Keratinocyte (primary cell): ENCODE results near the gene USP14. TPM values are rescaled to one million over a fixed set of nuclear protein-coding genes. Genes with fewer than 3 reads are reported as not detected.
"Not testable (repeated sequence)": the region's sequence is repeated elsewhere in the genome, so short reads cannot be mapped to it uniquely, and the experiment has no call there.

Experiments
- DNase-seq: peaks from one replicate; pipeline ENCODE4 v3.0.0-alpha.2; 2011; ENCODE audit warnings: low read depth, missing footprints, low spot score
- FAIRE-seq: peaks from 2 replicates; lab custom pipeline; 2011; peaks lifted over from hg19 to GRCh38; lab: Jason Lieb, UNC
- H2AFZ ChIP-seq: 2 replicates; pipeline ENCODE4 v1.6.0; 2012; ENCODE audit warnings: low read length, control low read depth, inconsistent platforms; ENCODE audit not compliant: control insufficient read depth
- H3K27ac ChIP-seq: 2 replicates; pipeline ENCODE4 v1.5.1; 2011; ENCODE audit warnings: low read length; ENCODE audit not compliant: control insufficient read depth, insufficient read depth
- H3K27me3 ChIP-seq: 3 replicates; pipeline ENCODE4 v1.6.0; 2011; ENCODE audit warnings: low read length; ENCODE audit not compliant: control insufficient read depth, insufficient read depth; ENCODE audit errors: extremely low read depth
- H3K36me3 ChIP-seq, 2 experiments: 2 replicates in 1 of 2; 3 replicates in 1 of 2; pipeline ENCODE4 v1.5.1; 2011; ENCODE audit warnings: low read length in 2 of 2, mild to moderate bottlenecking in 1 of 2; ENCODE audit not compliant: control insufficient read depth in 2 of 2, insufficient read depth in 2 of 2; ENCODE audit errors: extremely low read depth in 1 of 2
- H3K4me1 ChIP-seq: 3 replicates; pipeline ENCODE4 v1.5.1; 2011; ENCODE audit warnings: low read length; ENCODE audit not compliant: control insufficient read depth, insufficient read depth; ENCODE audit errors: extremely low read depth
- H3K4me2 ChIP-seq: 3 replicates; pipeline ENCODE4 v1.6.0; 2011; ENCODE audit warnings: low read depth, low read length; ENCODE audit not compliant: control insufficient read depth, insufficient read depth; ENCODE audit errors: extremely low read depth
- H3K4me3 ChIP-seq, 3 experiments: fragments of 200-600 bp in 1 of 3; sonication (generic) in 1 of 3; 2 replicates in 2 of 3; 3 replicates in 1 of 3; pipeline ENCODE4 v1.5.1; 2011 to 2016; ENCODE audit warnings: low read length in 3 of 3, mild to moderate bottlenecking in 3 of 3, control low read depth in 2 of 3, inconsistent platforms in 1 of 3, low read depth in 1 of 3, mixed read lengths in 1 of 3, mixed run types in 1 of 3, moderate library complexity in 1 of 3; ENCODE audit not compliant: control insufficient read depth in 2 of 3, insufficient read depth in 2 of 3; ENCODE audit errors: extremely low read depth in 1 of 3
- H3K79me2 ChIP-seq: 2 replicates; pipeline ENCODE4 v1.6.0; 2012; ENCODE audit warnings: low read length; ENCODE audit not compliant: control insufficient read depth, insufficient read depth
- H3K9ac ChIP-seq: 3 replicates; pipeline ENCODE4 v1.6.0; 2011; ENCODE audit warnings: low read length; ENCODE audit not compliant: control insufficient read depth, insufficient read depth; ENCODE audit errors: extremely low read depth
- H3K9me1 ChIP-seq: 3 replicates; pipeline ENCODE4 v1.6.0; 2011; ENCODE audit warnings: low read length; ENCODE audit not compliant: control insufficient read depth, insufficient read depth; ENCODE audit errors: extremely low read depth
- H3K9me3 ChIP-seq: 2 replicates; pipeline ENCODE4 v1.5.1; 2012; ENCODE audit warnings: low read depth, low read length; ENCODE audit not compliant: control insufficient read depth
- H4K20me1 ChIP-seq: 3 replicates; pipeline ENCODE4 v1.6.0; 2011; ENCODE audit warnings: low read length; ENCODE audit not compliant: control insufficient read depth, insufficient read depth; ENCODE audit errors: extremely low read depth
- CTCF ChIP-seq, 3 experiments: IDR thresholded peaks in 1 of 3; conservative IDR thresholded peaks in 1 of 3; optimal IDR thresholded peaks in 1 of 3; 2 replicates in 2 of 3; 3 replicates in 1 of 3; pipeline versions ENCODE3 to v1.5.1; 2011; ENCODE audit warnings: low read length in 3 of 3, mild to moderate bottlenecking in 3 of 3, moderate library complexity in 2 of 3, control low read depth in 1 of 3, inconsistent platforms in 1 of 3; ENCODE audit not compliant: insufficient read depth in 2 of 3; ENCODE audit errors: extremely low read depth in 1 of 3
- EZH2 ChIP-seq: IDR thresholded peaks from one replicate; pipeline ENCODE4 v1.6.1; 2012; ENCODE audit warnings: inconsistent platforms, mild to moderate bottlenecking, low read length, moderate library complexity
- dilution Hi-C: fragments of 300-500 bp; cut with MboI; formaldehyde crosslinking; loops from one replicate; pipeline ENCODE4 v1.7.0; 2020; ENCODE audit warnings: low sequenced_read_pairs; ENCODE audit not compliant: extremely low pct_ligation_motif_present
- polyA minus RNA-seq, 3 experiments: library from RNA; depleted of rRNA, polyadenylated mRNA; stranded (reverse); fragments of >200 nt; gene quantifications; 1 replicate in 1 of 3; 2 replicates in 1 of 3; 3 replicates in 1 of 3; pipeline ENCODE4 v1.2.3, GENCODE V29; 2011
- polyA plus RNA-seq, 5 experiments: library from polyadenylated mRNA; depleted of rRNA in 3 of 5; stranded (reverse) in 3 of 5; stranded (forward) in 1 of 5; unstranded in 1 of 5; fragments of >200 nt; gene quantifications; 1 replicate in 1 of 5; 2 replicates in 3 of 5; 3 replicates in 1 of 5; pipeline versions ENCODE4 v1.2.1 to v1.2.3, GENCODE V29; 2011 to 2012; ENCODE audit warnings: missing spikeins in 2 of 5, low read depth in 1 of 5, low replicate concordance in 1 of 5

USP14 gene
- polyA plus RNA-seq = 33.3 to 62.5 TPM (median 45.1 TPM) in 3 replicates
- 34.8 TPM for polyA plus RNA-seq (2011; ENCODE audit: low read depth)
- polyA plus RNA-seq (2011; cell fraction: cytosol; rRNA removed) = 38.9 and 71.7 TPM in 2 replicates
- 67.7 and 93.8 TPM in 2 replicates for polyA plus RNA-seq (2011; cell fraction: nucleus; rRNA removed)
- 42.7 and 83.0 TPM in 2 replicates for polyA plus RNA-seq (2012; ENCODE audit: low replicate concordance)
- polyA minus RNA-seq = 11.4 to 26.2 TPM (median 15.2 TPM) in 3 replicates
- polyA minus RNA-seq (2011; cell fraction: cytosol; rRNA and poly(A)+ RNA removed) = 44.3 TPM
- 20.2 and 60.7 TPM in 2 replicates for polyA minus RNA-seq (2011; cell fraction: nucleus; rRNA and poly(A)+ RNA removed)

DNA sequence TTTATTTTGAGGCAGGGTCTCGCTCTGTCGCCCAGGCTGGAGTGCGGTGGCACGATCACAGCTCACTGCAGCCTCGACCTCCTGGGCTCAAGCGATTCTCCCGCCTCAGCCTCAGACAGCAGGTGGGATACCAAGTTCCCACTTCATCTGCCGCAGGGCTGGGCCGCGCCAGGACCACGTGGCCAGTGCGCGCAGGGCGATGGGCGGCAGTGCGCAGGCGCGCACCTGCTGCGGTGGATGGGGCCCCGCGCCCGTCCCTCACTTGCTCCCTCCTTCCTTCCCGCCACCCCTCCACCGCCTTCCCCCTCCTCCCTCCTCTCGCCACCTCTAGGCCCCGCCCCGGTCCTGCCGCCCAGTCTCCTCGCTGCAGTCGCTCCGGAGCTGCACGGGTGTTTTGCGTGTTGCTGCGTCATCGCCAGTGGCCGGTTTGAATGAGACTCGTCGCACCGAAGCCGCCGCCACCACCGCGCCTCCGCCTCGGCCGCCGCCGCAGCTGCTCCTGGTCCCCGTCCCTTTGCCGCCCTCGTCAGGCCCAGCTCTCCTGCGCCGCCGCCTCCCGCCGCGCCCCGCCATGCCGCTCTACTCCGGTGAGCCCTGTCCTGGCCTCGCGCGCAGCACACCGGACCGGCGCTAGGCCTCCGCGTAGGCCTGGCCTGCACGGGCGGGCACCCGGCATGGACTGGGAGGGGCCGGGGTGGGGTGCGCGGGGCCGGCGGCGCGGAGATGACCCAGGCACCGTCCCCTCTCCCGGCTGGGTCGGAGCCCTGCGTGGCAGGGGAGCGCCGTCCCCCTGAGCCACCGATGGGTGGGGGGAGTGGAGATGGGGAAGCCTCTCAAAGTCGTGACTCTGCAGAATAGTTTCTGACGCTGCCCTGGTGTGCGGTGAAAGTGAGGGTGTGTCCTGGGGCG is at the start of gene USP14:
Gene USP14 (plus strand): TSS at position 430 of the 909 bp plus-strand sequence. CDS start 142 bp downstream, at position 572.
- Histone ChIP-seq H3K27ac (peak within 1 kb of the TSS; percentile 94), H3K9me1 (no peaks in the 10 kb centered on the region), H3K4me2 (peak within 1 kb of the TSS; percentile 96), H3K36me3 (peaks cover 1 to 5% of the 10 kb centered on the region in 2 experiments), H2AFZ (peak within 1 kb of the TSS; percentile 62), H3K27me3 (no peaks in the 10 kb centered on the region), H3K4me1 (peaks cover 16% of the 10 kb centered on the region), H3K9me3 (no peaks in the 10 kb centered on the region), H4K20me1 (no peaks in the 10 kb centered on the region), H3K4me3 (peak within 1 kb of the TSS; percentile 83 to 98 (median 94)), H3K79me2 (peaks cover 48% of the 10 kb centered on the region), H3K9ac (peak within 1 kb of the TSS; percentile 96)
- FAIRE-seq = no peak
- no peak for TF ChIP-seq CTCF (optimal IDR thresholded peaks at IDR 0.05 in 1 of 3, IDR thresholded peaks at IDR 0.05 in 1 of 3, conservative IDR thresholded peaks at IDR 0.05 in 1 of 3; ENCODE audit: extremely low read depth in 1 of 3, insufficient read depth in 2 of 3, low read length in 3 of 3)
- TF ChIP-seq EZH2 = no peak
- peak; percentile 57 for DNase-seq
- dilution Hi-C loops = no loop called here

- FAIRE-seq, H3K79me2 ChIP-seq, H3K4me2 ChIP-seq, H3K4me3 ChIP-seq, H3K27me3 ChIP-seq, H3K9ac ChIP-seq, dilution Hi-C loops, H3K9me3 ChIP-seq, H2AFZ ChIP-seq, H3K4me1 ChIP-seq, H4K20me1 ChIP-seq, H3K9me1 ChIP-seq, DNase-seq, H3K36me3 ChIP-seq, H3K27ac ChIP-seq: not testable (repeated sequence)
These were observed 49.7 kb upstream of the USP14 start for GRCh38 chr18:108665-109063.

DNA sequence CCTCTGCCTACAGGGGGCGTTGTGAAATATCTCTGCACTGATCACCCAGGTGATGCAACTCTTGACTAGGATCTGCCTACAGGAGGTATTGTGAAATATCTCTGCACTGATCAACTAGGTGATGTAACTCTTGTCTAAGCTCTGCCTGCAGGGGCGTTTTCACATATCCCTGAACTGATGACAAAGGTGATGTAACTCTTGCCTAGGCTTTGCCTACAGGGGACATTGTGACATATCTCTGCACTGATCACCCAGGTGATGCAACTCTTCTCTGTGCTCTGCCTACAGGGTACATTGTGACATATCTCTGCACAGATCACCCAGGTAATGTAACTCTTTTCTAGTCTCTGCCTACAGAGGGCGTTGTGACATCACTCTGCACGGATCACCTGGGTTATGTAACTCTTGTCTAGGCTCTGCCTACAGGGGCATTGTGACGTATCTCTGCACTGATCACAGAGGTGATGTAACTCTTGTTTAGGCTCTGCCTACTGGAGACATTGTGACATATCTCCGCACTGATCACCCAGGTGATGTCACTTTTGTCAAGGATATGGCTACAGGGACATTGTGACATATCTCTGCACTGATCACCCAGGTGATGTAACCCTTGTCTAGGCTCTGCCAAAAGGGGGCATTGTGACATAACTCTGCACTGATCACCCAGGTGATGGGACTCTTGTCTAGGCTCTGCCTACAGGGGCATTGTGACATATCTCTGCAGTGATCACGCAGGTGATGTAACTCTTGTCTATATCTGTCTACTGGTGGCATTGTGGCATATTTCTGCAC is 49.0 kb upstream of the USP14 start:
- H3K27ac ChIP-seq, H2AFZ ChIP-seq, H3K9ac ChIP-seq, H3K36me3 ChIP-seq, DNase-seq, H4K20me1 ChIP-seq, H3K9me1 ChIP-seq, H3K9me3 ChIP-seq, FAIRE-seq, H3K79me2 ChIP-seq, H3K4me1 ChIP-seq, dilution Hi-C loops, H3K27me3 ChIP-seq, H3K4me2 ChIP-seq, H3K4me3 ChIP-seq: not testable (repeated sequence)

- H4K20me1 ChIP-seq, FAIRE-seq, DNase-seq, H3K27me3 ChIP-seq, H3K4me1 ChIP-seq, H3K9me3 ChIP-seq, dilution Hi-C loops, H3K36me3 ChIP-seq, H2AFZ ChIP-seq, H3K4me2 ChIP-seq, H3K27ac ChIP-seq, H3K79me2 ChIP-seq, H3K9me1 ChIP-seq, H3K9ac ChIP-seq, H3K4me3 ChIP-seq: not testable (repeated sequence)
These were observed 48.5 kb upstream of the USP14 start for GRCh38 chr18:109922-110261.
